Progenitor cell of endocrine pancreas (in vitro differentiated cells): ENCODE results near the gene CPED1. TPM values are rescaled to one million over a fixed set of nuclear protein-coding genes. Genes with fewer than 3 reads are reported as not detected.

ENCODE experiments used
- DNase-seq: peaks from one replicate; pipeline ENCODE4 v3.0.0; 2021; ENCODE audit warnings: low spot score; ENCODE audit not compliant: unreplicated experiment
- H3K27ac Mint-ChIP-seq: 2 replicates; pipeline ENCODE4 v1.8.0; 2021; ENCODE audit warnings: mild to moderate bottlenecking, moderate library complexity, mixed read lengths
- H3K27me3 Mint-ChIP-seq: 2 replicates; pipeline ENCODE4 v1.8.0; 2021; ENCODE audit warnings: mixed read lengths
- H3K36me3 Mint-ChIP-seq: 2 replicates; pipeline ENCODE4 v1.8.0; 2022; ENCODE audit warnings: mixed read lengths; ENCODE audit not compliant: insufficient read depth
- H3K4me1 Mint-ChIP-seq: 2 replicates; pipeline ENCODE4 v1.8.0; 2021; ENCODE audit warnings: low read depth, mixed read lengths
- H3K4me3 Mint-ChIP-seq: 2 replicates; pipeline ENCODE4 v1.8.0; 2021; ENCODE audit warnings: low read depth, mild to moderate bottlenecking, moderate library complexity, mixed read lengths
- H3K9me3 Mint-ChIP-seq: 2 replicates; pipeline ENCODE4 v1.8.0; 2021; ENCODE audit warnings: low read depth, mixed read lengths
- CTCF ChIP-seq: fragments of 200-600 bp; sonication (generic); IDR thresholded peaks from one replicate; pipeline ENCODE4 v1.5.0; 2021; ENCODE audit warnings: antibody characterized with exemption, mild to moderate bottlenecking; ENCODE audit not compliant: unreplicated experiment
- total RNA-seq: library from RNA; stranded (reverse); gene quantifications from 2 replicates; pipeline ENCODE4 v1.2.1, GENCODE V29; 2021

The CPED1 gene
- total RNA-seq, 1 donor from 2014 or later = 1.1 TPM

GRCh38 chr7:121169469-121169868, 181.0 kb downstream of the CPED1 start:
- no peak for TF ChIP-seq CTCF
- H3K4me1 Mint-ChIP-seq = no peaks in the 10 kb centered on the region
- DNase-seq = no peak
- H3K27me3 Mint-ChIP-seq = no peaks in the 10 kb centered on the region
- no peaks in the 10 kb centered on the region for H3K36me3 Mint-ChIP-seq
- H3K9me3 Mint-ChIP-seq = no peaks in the 10 kb centered on the region
- H3K27ac Mint-ChIP-seq = no peak overlapping the region
- no peak overlapping the region for H3K4me3 Mint-ChIP-seq

GRCh38 chr7:121172484-121172883, 184.0 kb downstream of the CPED1 start:
- Mint-ChIP-seq H3K4me1 (no peaks in the 10 kb centered on the region), H3K27ac (no peak overlapping the region), H3K27me3 (no peaks in the 10 kb centered on the region), H3K36me3 (no peaks in the 10 kb centered on the region), H3K9me3 (no peaks in the 10 kb centered on the region), H3K4me3 (no peak overlapping the region)
- no peak for TF ChIP-seq CTCF
- DNase-seq = no peak

- Mint-ChIP-seq H3K36me3 (no peaks in the 10 kb centered on the region), H3K9me3 (no peaks in the 10 kb centered on the region), H3K4me3 (no peak overlapping the region), H3K27me3 (no peaks in the 10 kb centered on the region), H3K27ac (no peak overlapping the region), H3K4me1 (no peaks in the 10 kb centered on the region)
- no peak for TF ChIP-seq CTCF
- no peak for DNase-seq
Measured at GRCh38 chr7:121175826-121176225, 187.3 kb downstream of the CPED1 start.

- no peaks in the 10 kb centered on the region for H3K9me3 Mint-ChIP-seq
- H3K4me1 Mint-ChIP-seq = no peaks in the 10 kb centered on the region
- no peaks in the 10 kb centered on the region for H3K36me3 Mint-ChIP-seq
- no peak for DNase-seq
- TF ChIP-seq CTCF = no peak
- no peak overlapping the region for H3K27ac Mint-ChIP-seq
- no peak overlapping the region for H3K4me3 Mint-ChIP-seq
- no peaks in the 10 kb centered on the region for H3K27me3 Mint-ChIP-seq
Measured at GRCh38 chr7:121178452-121178851, 189.9 kb downstream of the CPED1 start.

- H3K27ac Mint-ChIP-seq = no peak overlapping the region
- no peak for TF ChIP-seq CTCF
- no peaks in the 10 kb centered on the region for H3K4me1 Mint-ChIP-seq
- no peaks in the 10 kb centered on the region for H3K36me3 Mint-ChIP-seq
- no peak for DNase-seq
- no peak overlapping the region for H3K4me3 Mint-ChIP-seq
- no peaks in the 10 kb centered on the region for H3K27me3 Mint-ChIP-seq
- H3K9me3 Mint-ChIP-seq = no peaks in the 10 kb centered on the region
Measured at GRCh38 chr7:121178869-121179497, 190.5 kb downstream of the CPED1 start.
